ENCODE data around the gene NOL11.

NOL11 gene

GRCh38 chr17:67686241-67686640, 31.5 kb upstream of the NOL11 start:
- TF ChIP-seq TAF1 (IDR thresholded peaks at IDR 0.05; ENCODE audit: low read depth), result no peak

GRCh38 chr17:67687511-67687910, 30.2 kb upstream of the NOL11 start:
- TF ChIP-seq RAD21 (IDR thresholded peaks at IDR 0.05; ENCODE audit: low read depth) (no peak), EGR1 (IDR thresholded peaks at IDR 0.05) (no peak), ZBTB7A (IDR thresholded peaks at IDR 0.05; ENCODE audit: low read depth) (no peak), TAF1 (IDR thresholded peaks at IDR 0.05; ENCODE audit: low read depth) (no peak), CREB1 (IDR thresholded peaks at IDR 0.05; ENCODE audit: low read depth) (no peak), CEBPB (IDR thresholded peaks at IDR 0.05) (no peak), EP300 (IDR thresholded peaks at IDR 0.05; ENCODE audit: borderline replicate concordance) (no peak), YY1 (IDR thresholded peaks at IDR 0.05; ENCODE audit: low read depth) (no peak), MAX (IDR thresholded peaks at IDR 0.05) (no peak), TEAD4 (IDR thresholded peaks at IDR 0.05) (no peak), TCF12 (IDR thresholded peaks at IDR 0.05; ENCODE audit: low read depth) (no peak), NFIC (IDR thresholded peaks at IDR 0.05) (no peak), FOXM1 (IDR thresholded peaks at IDR 0.05; ENCODE audit: borderline replicate concordance, low read depth) (no peak)
- TF ChIP-seq, protein P1, sequence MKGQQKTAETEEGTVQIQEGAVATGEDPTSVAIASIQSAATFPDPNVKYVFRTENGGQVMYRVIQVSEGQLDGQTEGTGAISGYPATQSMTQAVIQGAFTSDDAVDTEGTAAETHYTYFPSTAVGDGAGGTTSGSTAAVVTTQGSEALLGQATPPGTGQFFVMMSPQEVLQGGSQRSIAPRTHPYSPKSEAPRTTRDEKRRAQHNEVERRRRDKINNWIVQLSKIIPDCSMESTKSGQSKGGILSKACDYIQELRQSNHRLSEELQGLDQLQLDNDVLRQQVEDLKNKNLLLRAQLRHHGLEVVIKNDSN (IDR thresholded peaks at IDR 0.05), result no peak
- TF ChIP-seq, protein P2, sequence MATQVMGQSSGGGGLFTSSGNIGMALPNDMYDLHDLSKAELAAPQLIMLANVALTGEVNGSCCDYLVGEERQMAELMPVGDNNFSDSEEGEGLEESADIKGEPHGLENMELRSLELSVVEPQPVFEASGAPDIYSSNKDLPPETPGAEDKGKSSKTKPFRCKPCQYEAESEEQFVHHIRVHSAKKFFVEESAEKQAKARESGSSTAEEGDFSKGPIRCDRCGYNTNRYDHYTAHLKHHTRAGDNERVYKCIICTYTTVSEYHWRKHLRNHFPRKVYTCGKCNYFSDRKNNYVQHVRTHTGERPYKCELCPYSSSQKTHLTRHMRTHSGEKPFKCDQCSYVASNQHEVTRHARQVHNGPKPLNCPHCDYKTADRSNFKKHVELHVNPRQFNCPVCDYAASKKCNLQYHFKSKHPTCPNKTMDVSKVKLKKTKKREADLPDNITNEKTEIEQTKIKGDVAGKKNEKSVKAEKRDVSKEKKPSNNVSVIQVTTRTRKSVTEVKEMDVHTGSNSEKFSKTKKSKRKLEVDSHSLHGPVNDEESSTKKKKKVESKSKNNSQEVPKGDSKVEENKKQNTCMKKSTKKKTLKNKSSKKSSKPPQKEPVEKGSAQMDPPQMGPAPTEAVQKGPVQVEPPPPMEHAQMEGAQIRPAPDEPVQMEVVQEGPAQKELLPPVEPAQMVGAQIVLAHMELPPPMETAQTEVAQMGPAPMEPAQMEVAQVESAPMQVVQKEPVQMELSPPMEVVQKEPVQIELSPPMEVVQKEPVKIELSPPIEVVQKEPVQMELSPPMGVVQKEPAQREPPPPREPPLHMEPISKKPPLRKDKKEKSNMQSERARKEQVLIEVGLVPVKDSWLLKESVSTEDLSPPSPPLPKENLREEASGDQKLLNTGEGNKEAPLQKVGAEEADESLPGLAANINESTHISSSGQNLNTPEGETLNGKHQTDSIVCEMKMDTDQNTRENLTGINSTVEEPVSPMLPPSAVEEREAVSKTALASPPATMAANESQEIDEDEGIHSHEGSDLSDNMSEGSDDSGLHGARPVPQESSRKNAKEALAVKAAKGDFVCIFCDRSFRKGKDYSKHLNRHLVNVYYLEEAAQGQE (IDR thresholded peaks at IDR 0.05; ENCODE audit: low read depth), result no peak

DNA sequence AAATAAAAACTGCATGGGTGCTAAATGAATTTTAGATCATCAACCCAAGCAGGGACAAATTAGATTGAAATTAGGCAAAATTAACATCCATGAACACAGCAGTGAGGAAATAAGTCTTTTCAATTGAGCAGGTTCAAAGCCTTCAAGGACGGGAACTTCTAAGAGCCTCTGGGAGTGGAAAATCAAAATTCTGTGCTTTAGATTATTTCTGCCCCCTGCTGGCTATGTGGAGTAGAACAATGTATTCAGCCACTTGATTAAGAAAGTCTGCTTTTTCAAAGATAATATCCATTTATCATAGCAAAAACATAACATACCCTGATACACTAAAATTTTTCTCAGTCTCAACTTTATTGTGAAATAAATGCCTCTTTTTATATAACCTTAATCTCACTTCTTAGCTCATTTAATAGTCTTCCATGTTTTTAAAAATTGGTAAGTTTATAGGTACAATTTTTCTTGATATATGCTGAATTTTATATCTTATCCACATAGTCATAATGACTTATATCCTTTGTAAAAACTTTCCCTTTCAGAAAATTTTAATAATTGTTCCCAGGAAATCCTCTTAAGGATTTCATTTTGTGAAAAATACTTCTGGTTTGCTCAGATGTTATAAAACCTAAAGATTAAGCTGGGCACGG, 28.1 kb upstream of the NOL11 start:
- TF ChIP-seq YY1 (IDR thresholded peaks at IDR 0.05; ENCODE audit: low read depth) (no peak), TAF1 (IDR thresholded peaks at IDR 0.05; ENCODE audit: low read depth) (no peak), ZBTB7A (IDR thresholded peaks at IDR 0.05; ENCODE audit: low read depth) (no peak), MAX (IDR thresholded peaks at IDR 0.05) (no peak), FOXM1 (IDR thresholded peaks at IDR 0.05; ENCODE audit: borderline replicate concordance, low read depth) (no peak), RAD21 (IDR thresholded peaks at IDR 0.05; ENCODE audit: low read depth) (peak; percentile 74)
- TF ChIP-seq, protein P1 (IDR thresholded peaks at IDR 0.05), result no peak

DNA sequence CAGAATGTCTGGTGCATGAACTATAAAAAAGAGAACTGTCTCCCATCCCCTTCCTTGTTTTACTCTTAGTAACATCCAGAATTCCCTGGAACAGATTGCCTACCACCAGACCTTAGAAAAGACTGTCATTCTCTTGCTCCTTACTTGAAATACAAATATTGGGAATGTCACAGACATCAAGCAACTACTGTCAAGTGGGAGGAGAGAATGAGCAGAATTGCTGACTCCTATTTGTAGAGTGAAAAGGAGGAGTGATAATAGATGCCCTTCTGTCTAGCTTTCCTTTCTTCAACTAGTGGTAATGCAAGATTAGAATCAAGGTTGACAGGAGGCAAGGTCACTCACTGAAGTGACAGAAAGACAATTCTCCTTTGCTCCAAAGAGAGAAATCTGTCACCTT, 23.9 kb upstream of the NOL11 start:
- TF ChIP-seq FOXM1 (IDR thresholded peaks at IDR 0.05; ENCODE audit: borderline replicate concordance, low read depth), result no peak
- TF ChIP-seq, protein P1 (IDR thresholded peaks at IDR 0.05), result no peak

GRCh38 chr17:67696347-67696746, 21.4 kb upstream of the NOL11 start:
- TF ChIP-seq RAD21 (IDR thresholded peaks at IDR 0.05; ENCODE audit: low read depth) (no peak), NFIC (IDR thresholded peaks at IDR 0.05) (no peak), EGR1 (IDR thresholded peaks at IDR 0.05) (no peak)
- TF ChIP-seq, protein P2 (IDR thresholded peaks at IDR 0.05; ENCODE audit: low read depth), result no peak

DNA sequence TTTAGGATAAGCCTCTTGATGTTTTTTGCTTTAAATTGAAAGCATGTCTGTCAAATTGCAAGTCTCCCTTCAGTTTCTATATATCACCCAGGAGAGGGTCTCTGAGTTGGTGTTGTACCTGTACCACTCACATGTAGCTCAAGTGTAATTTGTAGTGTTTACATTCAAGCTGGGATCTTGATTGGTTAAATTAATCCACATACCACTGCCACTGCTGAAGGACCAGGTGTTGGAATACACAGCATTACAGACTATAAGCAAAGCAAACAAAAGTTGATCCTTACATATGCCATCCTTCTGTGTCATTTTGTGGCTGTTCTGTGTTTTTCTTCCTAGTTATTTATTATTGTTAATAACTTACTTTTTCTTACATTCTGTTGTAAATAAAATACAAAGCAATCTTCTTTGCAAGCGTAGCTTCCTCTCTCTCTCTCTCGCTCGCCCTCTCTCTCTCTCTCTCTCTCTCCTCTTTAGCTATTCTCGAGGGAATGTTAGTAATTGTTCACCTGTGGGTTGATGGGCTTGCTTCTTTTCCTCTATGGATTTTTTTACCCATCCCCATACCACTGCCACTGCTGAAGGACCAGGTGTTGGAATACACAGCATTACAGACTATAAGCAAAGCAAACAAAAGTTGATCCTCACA, 20.8 kb upstream of the NOL11 start:
- TF ChIP-seq, protein P2 (IDR thresholded peaks at IDR 0.05; ENCODE audit: low read depth), result no peak
- no peak for TF ChIP-seq TCF12 (IDR thresholded peaks at IDR 0.05; ENCODE audit: low read depth)
